Measurements from ENCODE around the gene RPL7A. TPM values are rescaled to one million over a fixed set of nuclear protein-coding genes. Genes with fewer than 3 reads are reported as not detected.

The RPL7A gene
- total RNA-seq, 1 donor from 2014 or later, result 3,393 TPM

GRCh38 chr9:133382507-133383141 is 34.6 kb downstream of the RPL7A start:
- no peak overlapping the region for H3K4me3 ChIP-seq (ENCODE audit: low read depth, low read length)
- no peak for DNase-seq (ENCODE audit: low read depth)
- TF ChIP-seq CTCF (conservative IDR thresholded peaks at IDR 0.05; ENCODE audit: low read depth, low read length), result no peak

GRCh38 chr9:133383438-133383837 is 35.4 kb downstream of the RPL7A start:
- no peak for TF ChIP-seq CTCF (conservative IDR thresholded peaks at IDR 0.05; ENCODE audit: low read depth, low read length)
- DNase-seq (ENCODE audit: low read depth), result no peak
- H3K4me3 ChIP-seq (ENCODE audit: low read depth, low read length), result no peak overlapping the region

GRCh38 chr9:133384736-133385321 is 36.8 kb downstream of the RPL7A start:
- no peak overlapping the region for H3K4me3 ChIP-seq (ENCODE audit: low read depth, low read length)
- TF ChIP-seq CTCF (conservative IDR thresholded peaks at IDR 0.05; ENCODE audit: low read depth, low read length), result no peak
- DNase-seq (ENCODE audit: low read depth), result no peak

GRCh38 chr9:133385452-133385851 is 37.4 kb downstream of the RPL7A start:
- H3K4me3 ChIP-seq (ENCODE audit: low read depth, low read length), result no peak overlapping the region
- no peak for DNase-seq (ENCODE audit: low read depth)
- TF ChIP-seq CTCF (conservative IDR thresholded peaks at IDR 0.05; ENCODE audit: low read depth, low read length), result no peak

GRCh38 chr9:133386338-133386737 is 38.3 kb downstream of the RPL7A start:
- no peak for TF ChIP-seq CTCF (conservative IDR thresholded peaks at IDR 0.05; ENCODE audit: low read depth, low read length)
- no peak for DNase-seq (ENCODE audit: low read depth)

GRCh38 chr9:133387680-133388079 is 39.7 kb downstream of the RPL7A start:
- DNase-seq (ENCODE audit: low read depth), result no peak
- H3K4me3 ChIP-seq (ENCODE audit: low read depth, low read length), result no peak overlapping the region
- no peak for TF ChIP-seq CTCF (conservative IDR thresholded peaks at IDR 0.05; ENCODE audit: low read depth, low read length)

More at GRCh38 chr9:133386338-133386737, 38.3 kb downstream of the RPL7A start:
- no peak overlapping the region for H3K4me3 ChIP-seq (ENCODE audit: low read depth, low read length)
